B cell (primary cell): ENCODE data around the gene NCS1. TPM values are rescaled to one million over a fixed set of nuclear protein-coding genes. Genes with fewer than 3 reads are reported as not detected.

ENCODE experiments used
- ATAC-seq: fragments of 200-7000 bp; cut with Tn5 transposase; one replicate; pipeline ENCODE4 v1.10.0; 2021; ENCODE audit warnings: low read depth, mild to moderate bottlenecking, moderate number of reproducible peaks, moderate library complexity
- CTCF ChIA-PET: fragments of 350-600 bp; sonication (Branson Sonifier 250); formaldehyde crosslinking; loops from one replicate; lab custom pipeline; 2021; ENCODE audit warnings: antibody characterized with exemption, inconsistent platforms; lab: Charles Lee
- POLR2A ChIA-PET: fragments of 350-600 bp; sonication (Branson Sonifier 250); formaldehyde crosslinking; loops from one replicate; lab custom pipeline; 2021; ENCODE audit warnings: antibody characterized with exemption; lab: Charles Lee
- DNase-seq: peaks from one replicate; pipeline ENCODE4 v3.0.0; 2013
- H2AFZ ChIP-seq: 2 replicates; pipeline ENCODE4 v1.6.1; 2012; ENCODE audit warnings: mild to moderate bottlenecking, low read depth, low read length; ENCODE audit not compliant: insufficient read depth, poor library complexity, severe bottlenecking
- H3K27ac ChIP-seq, 2 donors: 1 replicate in 1 of 2; 2 replicates in 1 of 2; pipeline ENCODE4 v1.5.1; 2012 to 2013; ENCODE audit warnings: low read length in 2 of 2, mild to moderate bottlenecking in 2 of 2, moderate library complexity in 1 of 2
- H3K27me3 ChIP-seq, 4 experiments: fragments of 200-600 bp in 1 of 4; sonication (generic) in 1 of 4; replicated peaks in 1 of 4; 1 replicate in 2 of 4; 2 replicates in 2 of 4; pipeline versions ENCODE4 v1.6.1 to v1.7.0; 2013 to 2016; ENCODE audit warnings: low read length in 3 of 4, mild to moderate bottlenecking in 2 of 4, mixed read lengths in 1 of 4, moderate library complexity in 1 of 4; ENCODE audit not compliant: insufficient read depth in 4 of 4, control insufficient read depth in 3 of 4; ENCODE audit errors: control extremely low read depth in 1 of 4
- H3K36me3 ChIP-seq, 2 experiments: replicated peaks in 1 of 2; 1 replicate in 1 of 2; 2 replicates in 1 of 2; pipeline versions ENCODE4 v1.6.1 to v1.7.1; 2013; ENCODE audit warnings: low read length in 1 of 2; ENCODE audit not compliant: insufficient read depth in 2 of 2, control insufficient read depth in 1 of 2; ENCODE audit errors: control extremely low read depth in 1 of 2, extremely low read depth in 1 of 2
- H3K4me1 ChIP-seq, 2 donors: fragments of 200-600 bp in 1 of 2; sonication (generic) in 1 of 2; 1 replicate in 1 of 2; 2 replicates in 1 of 2; pipeline versions ENCODE4 v1.5.1 to v1.6.1; 2013 to 2017; ENCODE audit warnings: low read length in 2 of 2; ENCODE audit not compliant: control insufficient read depth in 2 of 2, insufficient read depth in 2 of 2
- H3K4me2 ChIP-seq: replicated peaks from 2 replicates; pipeline ENCODE3; 2012; ENCODE audit warnings: mild to moderate bottlenecking, low read depth, low read length; ENCODE audit not compliant: poor library complexity, severe bottlenecking
- H3K4me3 ChIP-seq, 5 experiments: fragments of 200-600 bp in 1 of 5; sonication (generic) in 1 of 5; 1 replicate in 3 of 5; 2 replicates in 2 of 5; pipeline versions ENCODE4 v1.5.1 to v1.7.0; 2011 to 2016; ENCODE audit warnings: low read length in 4 of 5, mild to moderate bottlenecking in 4 of 5, low read depth in 2 of 5, control low read depth in 1 of 5, moderate library complexity in 1 of 5; ENCODE audit not compliant: insufficient read depth in 1 of 5; ENCODE audit errors: control extremely low read depth in 1 of 5, extremely low read depth in 1 of 5
- H3K79me2 ChIP-seq: fragments of 200-600 bp; sonication (generic); one replicate; pipeline ENCODE4 v1.6.0; 2016; ENCODE audit warnings: low read length; ENCODE audit not compliant: control insufficient read depth, insufficient read depth
- H3K9ac ChIP-seq: fragments of 200-600 bp; sonication (generic); 2 replicates; pipeline ENCODE4 v1.6.1; 2017; ENCODE audit warnings: mild to moderate bottlenecking, low read length, moderate library complexity
- H3K9me3 ChIP-seq, 3 donors: one replicate each; pipeline versions ENCODE4 v1.6.1 to v1.7.1; 2013; ENCODE audit warnings: low read length in 2 of 3; ENCODE audit not compliant: control insufficient read depth in 2 of 3, insufficient read depth in 1 of 3; ENCODE audit errors: control extremely low read depth in 1 of 3
- H4K20me1 ChIP-seq: 2 replicates; pipeline ENCODE4 v1.6.0; 2012; ENCODE audit warnings: mild to moderate bottlenecking, low read length; ENCODE audit not compliant: insufficient read depth, control insufficient read depth, poor library complexity, severe bottlenecking
- H3K27ac Mint-ChIP-seq: one replicate; pipeline ENCODE4 v1.8.0; 2021; ENCODE audit warnings: mixed read lengths
- H3K27me3 Mint-ChIP-seq: one replicate; pipeline ENCODE4 v1.8.0; 2021; ENCODE audit warnings: mixed read lengths
- H3K4me1 Mint-ChIP-seq: one replicate; pipeline ENCODE4 v1.8.0; 2021; ENCODE audit warnings: mixed read lengths
- H3K4me3 Mint-ChIP-seq: one replicate; pipeline ENCODE4 v1.8.0; 2021; ENCODE audit warnings: mixed read lengths
- H3K9me3 Mint-ChIP-seq: one replicate; pipeline ENCODE4 v1.8.0; 2022; ENCODE audit warnings: mixed read lengths; ENCODE audit not compliant: insufficient read depth
- EZH2 ChIP-seq: IDR thresholded peaks from 2 replicates; pipeline ENCODE4 v1.6.1; 2012; ENCODE audit warnings: borderline replicate concordance, low read depth, mild to moderate bottlenecking, moderate library complexity, low read length; ENCODE audit not compliant: insufficient read depth, poor library complexity, severe bottlenecking
- WGBS: methylation state at CpG from one replicate; pipeline ENCODE4 v1.1.5; 2013; ENCODE audit warnings: missing lambda C conversion rate; ENCODE audit not compliant: insufficient coverage; 5-methylcytosine and 5-hydroxymethylcytosine counted together
- intact Hi-C: fragments of 100-400 bp; cut with micrococcal nuclease; formaldehyde crosslinking; loops from one replicate; pipeline ENCODE4 v1.10.0; 2022
- polyA plus RNA-seq: library from polyadenylated mRNA; depleted of rRNA; stranded (reverse); fragments of >200 nt; gene quantifications from 2 replicates; pipeline ENCODE4 v1.2.3, GENCODE V29; 2012
- total RNA-seq, 2 donors: library from RNA; stranded (reverse); fragments of 120-200 nt in 1 of 2; gene quantifications; 1 replicate in 1 of 2; 2 replicates in 1 of 2; pipeline versions ENCODE4 v1.2.3 to v1.2.4, GENCODE V29; 2013 to 2022
- TF ChIP-seq, protein P1 (sequence below): fragments of 200-600 bp; IDR thresholded peaks from one replicate; pipeline ENCODE4 v1.8.0; 2022; ENCODE audit warnings: antibody characterized with exemption, mild to moderate bottlenecking

The NCS1 gene
- total and polyA plus RNA-seq, 2 donors (not counting 1 experiment from before 2014, with no cell fraction given), result 0.39 TPM; not detected in 1

DNA sequence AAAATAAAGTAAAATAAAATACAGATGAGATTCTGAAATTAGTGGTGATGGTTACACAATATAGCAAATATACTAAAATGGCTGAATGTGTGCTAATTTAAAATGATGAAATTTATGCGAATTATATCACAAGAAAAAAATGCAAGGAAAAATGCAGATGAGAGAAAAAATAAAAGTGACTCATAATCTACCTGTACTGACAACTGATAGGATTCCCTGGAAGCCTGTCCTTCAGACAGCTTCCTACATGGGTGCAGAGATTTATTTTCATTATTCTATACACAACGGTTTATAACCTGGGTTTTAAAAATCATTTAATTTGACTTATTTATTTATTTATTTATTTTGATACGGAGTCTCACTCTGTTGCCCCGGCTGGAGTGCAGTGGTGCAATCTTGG is 5.8 kb upstream of the NCS1 start:
- DNase-seq (no peak), ATAC-seq (no peak)
- WGBS, result 94% methylated on average over 2 of the region's 4 CpGs
- Histone ChIP-seq H3K36me3 (no peaks in the 10 kb centered on the region), H3K4me2 (no peak overlapping the region), H4K20me1 (no peaks in the 10 kb centered on the region), H3K9me3 (no peaks in the 10 kb centered on the region), H3K79me2 (no peaks in the 10 kb centered on the region), H2AFZ (no peak overlapping the region), H3K27ac (no peak overlapping the region), H3K4me3 (no peak overlapping the region), H3K9ac (no peak overlapping the region), H3K4me1 (peaks cover 0 to under 1% of the 10 kb centered on the region in 2 donors), H3K27me3 (peaks cover 0 to 9% (median 4%) of the 10 kb centered on the region in 4 experiments)
- Mint-ChIP-seq H3K27me3 (peaks cover 30% of the 10 kb centered on the region), H3K27ac (no peak overlapping the region), H3K9me3 (no peaks in the 10 kb centered on the region), H3K4me1 (no peaks in the 10 kb centered on the region), H3K4me3 (no peak overlapping the region)
- CTCF ChIA-PET, result no interaction called here
- intact Hi-C loops, result loop anchor here (10.0 kb wide), 1 partner anchor 62 kb away; no protein-coding TSS in a partner anchor
- POLR2A ChIA-PET, result no interaction called here
- TF ChIP-seq, protein P1, sequence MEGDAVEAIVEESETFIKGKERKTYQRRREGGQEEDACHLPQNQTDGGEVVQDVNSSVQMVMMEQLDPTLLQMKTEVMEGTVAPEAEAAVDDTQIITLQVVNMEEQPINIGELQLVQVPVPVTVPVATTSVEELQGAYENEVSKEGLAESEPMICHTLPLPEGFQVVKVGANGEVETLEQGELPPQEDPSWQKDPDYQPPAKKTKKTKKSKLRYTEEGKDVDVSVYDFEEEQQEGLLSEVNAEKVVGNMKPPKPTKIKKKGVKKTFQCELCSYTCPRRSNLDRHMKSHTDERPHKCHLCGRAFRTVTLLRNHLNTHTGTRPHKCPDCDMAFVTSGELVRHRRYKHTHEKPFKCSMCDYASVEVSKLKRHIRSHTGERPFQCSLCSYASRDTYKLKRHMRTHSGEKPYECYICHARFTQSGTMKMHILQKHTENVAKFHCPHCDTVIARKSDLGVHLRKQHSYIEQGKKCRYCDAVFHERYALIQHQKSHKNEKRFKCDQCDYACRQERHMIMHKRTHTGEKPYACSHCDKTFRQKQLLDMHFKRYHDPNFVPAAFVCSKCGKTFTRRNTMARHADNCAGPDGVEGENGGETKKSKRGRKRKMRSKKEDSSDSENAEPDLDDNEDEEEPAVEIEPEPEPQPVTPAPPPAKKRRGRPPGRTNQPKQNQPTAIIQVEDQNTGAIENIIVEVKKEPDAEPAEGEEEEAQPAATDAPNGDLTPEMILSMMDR, result no peak

DNA sequence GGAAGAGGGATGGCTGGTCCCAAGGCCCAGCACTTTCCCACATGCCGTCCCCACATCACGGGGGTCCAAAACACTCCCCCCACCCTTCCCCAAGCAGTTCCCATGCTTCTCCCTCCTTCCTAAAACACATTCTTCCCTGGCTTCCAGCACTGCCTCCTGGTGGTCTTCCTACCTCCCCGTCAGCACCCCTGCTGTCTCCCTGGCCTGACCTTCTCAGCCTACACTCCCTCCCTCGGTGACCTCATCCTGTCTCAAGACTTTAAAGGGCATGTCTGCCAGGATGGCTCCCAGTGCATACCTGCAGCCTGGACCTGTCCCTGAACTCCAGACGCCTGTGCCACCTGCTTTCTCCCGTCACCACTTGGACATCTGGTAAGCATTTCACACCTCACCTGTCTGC is 4.3 kb upstream of the NCS1 start:
- H3K4me2 ChIP-seq, result no peak overlapping the region
- H2AFZ ChIP-seq, result no peak overlapping the region
- H3K27me3 ChIP-seq, result peaks cover 0 to 14% (median 7%) of the 10 kb centered on the region in 4 experiments
- H3K36me3 ChIP-seq, result no peaks in the 10 kb centered on the region
- intact Hi-C loops, result loop anchor here (10.0 kb wide), 1 partner anchor 63 kb away; no protein-coding TSS in a partner anchor
- POLR2A ChIA-PET, result no interaction called here
- Mint-ChIP-seq H3K27ac (no peak overlapping the region), H3K4me3 (no peak overlapping the region), H3K4me1 (no peaks in the 10 kb centered on the region), H3K27me3 (peaks cover 31% of the 10 kb centered on the region), H3K9me3 (no peaks in the 10 kb centered on the region)
- WGBS, result 84% methylated on average over 6 of the region's 6 CpGs
- no peaks in the 10 kb centered on the region for H3K79me2 ChIP-seq
- ATAC-seq (no peak), DNase-seq (no peak)
- TF ChIP-seq, protein P1, result no peak
- no peak for TF ChIP-seq EZH2
- no peaks in the 10 kb centered on the region for H4K20me1 ChIP-seq
- no peak overlapping the region for H3K4me3 ChIP-seq
- H3K27ac ChIP-seq, result no peak overlapping the region
- no peaks in the 10 kb centered on the region for H3K9me3 ChIP-seq
- H3K9ac ChIP-seq, result no peak overlapping the region
- peaks cover 4 to 5% of the 10 kb centered on the region in 2 donors for H3K4me1 ChIP-seq
- CTCF ChIA-PET, result no interaction called here
